PC-9 (cell line): Measurements from ENCODE around the gene PSD4. TPM values are rescaled to one million over a fixed set of nuclear protein-coding genes. Genes with fewer than 3 reads are reported as not detected.

Experiments used
- BruUV-seq: library from RNA; stranded (reverse); fragments of 400-500 nt; replicated peaks from 2 replicates; lab custom pipeline; 2021; lab: Mats Ljungman, UMichigan
- CTCF ChIA-PET: fragments of 300-600 bp; sonication (Branson Sonifier 250); formaldehyde crosslinking; loops from one replicate; lab custom pipeline; 2022; ENCODE audit warnings: antibody characterized with exemption; lab: Charles Lee
- POLR2A ChIA-PET: fragments of 300-600 bp; sonication (Branson Sonifier 250); formaldehyde crosslinking; loops from one replicate; lab custom pipeline; 2022; ENCODE audit warnings: antibody characterized with exemption; ENCODE audit not compliant: unreplicated experiment; lab: Charles Lee
- DNase-seq, 2 experiments: peaks; one replicate each; pipeline versions ENCODE4 v3.0.0 to v3.0.0-alpha.2; 2015 to 2022; ENCODE audit warnings: mixed read lengths in 1 of 2
- H2AFZ ChIP-seq: fragments of 200-600 bp; sonication (generic); 2 replicates; pipeline ENCODE4 v1.8.1; 2017; ENCODE audit warnings: antibody characterized with exemption
- H3F3A ChIP-seq: fragments of 200-600 bp; sonication (generic); 2 replicates; pipeline ENCODE4 v1.8.1; 2017; ENCODE audit warnings: antibody characterized with exemption, mild to moderate bottlenecking, low read depth; ENCODE audit not compliant: insufficient read depth
- H3K27ac ChIP-seq: fragments of 200-600 bp; sonication (generic); 2 replicates; pipeline ENCODE4 v1.6.1; 2016; ENCODE audit warnings: mixed run types
- H3K27me3 ChIP-seq: fragments of 200-600 bp; sonication (generic); 2 replicates; pipeline ENCODE4 v1.6.1; 2016; ENCODE audit warnings: low read depth, mixed run types; ENCODE audit not compliant: insufficient read depth
- H3K36me3 ChIP-seq: fragments of 200-600 bp; sonication (generic); 2 replicates; pipeline ENCODE4 v1.6.1; 2016; ENCODE audit warnings: low read depth, mixed run types
- H3K4me1 ChIP-seq: fragments of 200-600 bp; sonication (generic); replicated peaks from 2 replicates; pipeline ENCODE4 v1.6.1; 2016; ENCODE audit warnings: mixed run types; ENCODE audit not compliant: insufficient read depth
- H3K4me2 ChIP-seq: fragments of 200-600 bp; sonication (generic); 2 replicates; pipeline ENCODE4 v1.6.1; 2017; ENCODE audit warnings: mixed run types
- H3K4me3 ChIP-seq: fragments of 200-600 bp; sonication (generic); 2 replicates; pipeline ENCODE4 v1.6.1; 2016; ENCODE audit warnings: mixed run types
- H3K79me2 ChIP-seq: fragments of 200-600 bp; sonication (generic); 2 replicates; pipeline ENCODE4 v1.6.1; 2017; ENCODE audit warnings: low read depth, mixed run types
- H3K9me2 ChIP-seq: fragments of 200-600 bp; sonication (generic); 2 replicates; pipeline ENCODE4 v1.8.1; 2017; ENCODE audit warnings: mild to moderate bottlenecking; ENCODE audit not compliant: insufficient read depth
- H3K9me3 ChIP-seq: fragments of 200-600 bp; sonication (generic); 2 replicates; pipeline ENCODE4 v1.8.1; 2016; ENCODE audit warnings: low read depth; ENCODE audit not compliant: insufficient read depth
- H4K20me1 ChIP-seq: fragments of 200-600 bp; sonication (generic); 2 replicates; pipeline ENCODE4 v1.8.1; 2017; ENCODE audit not compliant: insufficient read depth
- EZH2 ChIP-seq: fragments of 200-600 bp; sonication (generic); IDR thresholded peaks from 2 replicates; pipeline ENCODE4 v1.8.0; 2017; ENCODE audit warnings: antibody characterized with exemption, low read depth
- intact Hi-C: fragments of 100-400 bp; cut with micrococcal nuclease; formaldehyde crosslinking; loops from one replicate; pipeline ENCODE4 v1.10.0; 2022; ENCODE audit not compliant: unreplicated experiment
- total RNA-seq: library from RNA; stranded (reverse); gene quantifications from 2 replicates; pipeline ENCODE4 v1.2.3, GENCODE V29; 2021
- TF ChIP-seq, protein P1 (sequence below): fragments of 200-600 bp; sonication (generic); conservative IDR thresholded peaks from 2 replicates; pipeline ENCODE4 v1.6.1; 2017; ENCODE audit warnings: mixed run types, antibody characterized with exemption, mild to moderate bottlenecking, moderate library complexity

Gene PSD4
- total RNA-seq, 1 experiment from 2014 or later = 29.6 TPM

GRCh38 chr2:113192459-113193100, 18.8 kb downstream of the PSD4 start:
- intact Hi-C loops = no loop called here
- Histone ChIP-seq H4K20me1 (no peaks in the 10 kb centered on the region), H3K4me1 (no peaks in the 10 kb centered on the region), H3K79me2 (no peaks in the 10 kb centered on the region), H3K4me2 (no peak overlapping the region), H3K4me3 (no peak overlapping the region), H3K27me3 (no peaks in the 10 kb centered on the region), H3K36me3 (no peaks in the 10 kb centered on the region), H3K9me2 (no peaks in the 10 kb centered on the region), H3K9me3 (no peaks in the 10 kb centered on the region), H3K27ac (no peak overlapping the region), H2AFZ (no peak overlapping the region), H3F3A (no peaks in the 10 kb centered on the region)
- ChIA-PET POLR2A (no interaction called here), CTCF (interaction anchor here (1.2 kb wide), 1 partner anchor 11 kb away, joined by 4 read pairs; no protein-coding TSS in a partner anchor)
- no peak for DNase-seq
- TF ChIP-seq EZH2 = no peak
- TF ChIP-seq, protein P1, sequence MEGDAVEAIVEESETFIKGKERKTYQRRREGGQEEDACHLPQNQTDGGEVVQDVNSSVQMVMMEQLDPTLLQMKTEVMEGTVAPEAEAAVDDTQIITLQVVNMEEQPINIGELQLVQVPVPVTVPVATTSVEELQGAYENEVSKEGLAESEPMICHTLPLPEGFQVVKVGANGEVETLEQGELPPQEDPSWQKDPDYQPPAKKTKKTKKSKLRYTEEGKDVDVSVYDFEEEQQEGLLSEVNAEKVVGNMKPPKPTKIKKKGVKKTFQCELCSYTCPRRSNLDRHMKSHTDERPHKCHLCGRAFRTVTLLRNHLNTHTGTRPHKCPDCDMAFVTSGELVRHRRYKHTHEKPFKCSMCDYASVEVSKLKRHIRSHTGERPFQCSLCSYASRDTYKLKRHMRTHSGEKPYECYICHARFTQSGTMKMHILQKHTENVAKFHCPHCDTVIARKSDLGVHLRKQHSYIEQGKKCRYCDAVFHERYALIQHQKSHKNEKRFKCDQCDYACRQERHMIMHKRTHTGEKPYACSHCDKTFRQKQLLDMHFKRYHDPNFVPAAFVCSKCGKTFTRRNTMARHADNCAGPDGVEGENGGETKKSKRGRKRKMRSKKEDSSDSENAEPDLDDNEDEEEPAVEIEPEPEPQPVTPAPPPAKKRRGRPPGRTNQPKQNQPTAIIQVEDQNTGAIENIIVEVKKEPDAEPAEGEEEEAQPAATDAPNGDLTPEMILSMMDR = no peak
- no TSS peak for BruUV-seq

DNA sequence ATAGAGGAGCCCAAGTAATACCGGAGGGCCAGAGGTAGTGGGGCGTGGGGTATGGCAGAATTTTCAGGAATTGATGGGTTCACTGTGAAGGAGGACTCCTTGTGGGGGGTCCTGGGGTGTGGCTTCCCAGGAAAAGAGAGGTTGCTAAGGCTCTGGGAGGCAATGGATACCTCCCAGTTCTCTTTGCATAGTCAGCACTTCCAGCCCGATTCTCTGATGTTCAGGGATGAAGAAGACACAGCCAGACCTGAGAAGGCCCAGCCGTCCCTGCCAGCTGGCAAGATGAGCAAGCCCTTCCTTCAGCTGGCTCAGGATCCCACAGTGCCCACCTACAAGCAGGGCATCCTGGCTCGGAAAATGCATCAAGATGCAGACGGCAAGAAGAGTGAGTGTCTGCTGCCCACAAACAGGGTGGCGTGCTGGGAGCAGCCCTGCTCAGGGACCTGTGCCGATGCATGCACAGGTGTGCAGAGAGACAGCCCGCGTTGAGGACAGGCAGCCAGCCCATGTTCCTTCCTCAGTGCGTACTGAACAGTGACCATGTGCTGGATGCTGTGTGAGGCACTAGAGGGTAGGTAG, 22.2 kb downstream of the PSD4 start:
- Histone ChIP-seq H3K79me2 (peaks cover 11% of the 10 kb centered on the region; the same call in 1 of the 2 replicates), H3K36me3 (no peaks in the 10 kb centered on the region), H3K27me3 (no peaks in the 10 kb centered on the region), H3K9me2 (no peaks in the 10 kb centered on the region), H3K4me1 (peaks cover 6% of the 10 kb centered on the region; the same call in 1 of the 2 replicates), H3F3A (peaks cover 7% of the 10 kb centered on the region; the same call in 1 of the 2 replicates), H3K4me2 (no peak overlapping the region), H3K27ac (no peak overlapping the region), H3K4me3 (no peak overlapping the region), H4K20me1 (no peaks in the 10 kb centered on the region), H3K9me3 (no peaks in the 10 kb centered on the region), H2AFZ (no peak overlapping the region)
- POLR2A ChIA-PET = no interaction called here
- TF ChIP-seq, protein P1 = no peak
- no peak for TF ChIP-seq EZH2
- BruUV-seq = no TSS peak
- intact Hi-C loops = no loop called here
- no peak for DNase-seq
- CTCF ChIA-PET = no interaction called here

GRCh38 chr2:113196839-113197238, 23.1 kb downstream of the PSD4 start:
- DNase-seq = no peak
- POLR2A ChIA-PET = no interaction called here
- Histone ChIP-seq H3F3A (peaks cover 8% of the 10 kb centered on the region; the same call in 1 of the 2 replicates), H3K4me3 (no peak overlapping the region), H3K4me2 (no peak overlapping the region), H3K4me1 (peaks cover 6% of the 10 kb centered on the region; the same call in 1 of the 2 replicates), H3K79me2 (peaks cover 11% of the 10 kb centered on the region; the same call in 1 of the 2 replicates), H3K27me3 (no peaks in the 10 kb centered on the region), H3K9me3 (no peaks in the 10 kb centered on the region), H2AFZ (no peak overlapping the region), H3K27ac (no peak overlapping the region), H4K20me1 (no peaks in the 10 kb centered on the region), H3K9me2 (no peaks in the 10 kb centered on the region), H3K36me3 (no peaks in the 10 kb centered on the region)
- TF ChIP-seq, protein P1 = no peak
- TF ChIP-seq EZH2 = no peak
- CTCF ChIA-PET = interaction anchor here (0.6 to 1.2 kb wide), 2 partner anchors 106 to 117 kb away, joined by 3 to 4 read pairs; no protein-coding TSS in a partner anchor
- no TSS peak for BruUV-seq
- intact Hi-C loops = no loop called here
